Small intestine (tissue), 7 donors: Measurements from ENCODE around the gene RICTOR. TPM values are rescaled to one million over a fixed set of nuclear protein-coding genes. Genes with fewer than 3 reads are reported as not detected.

Experiments
- DNase-seq, 2 donors: peaks; one replicate each; pipeline versions ENCODE4 v3.0.0 to v3.0.0-alpha.2; 2013
- FAIRE-seq: peaks from 2 replicates; lab custom pipeline; 2012; peaks lifted over from hg19 to GRCh38; lab: Jason Lieb, UNC
- H3K27ac ChIP-seq, 3 donors: one replicate each; pipeline ENCODE4 v1.5.1; 2013; ENCODE audit warnings: low read length in 2 of 3, mild to moderate bottlenecking in 2 of 3, control low read depth in 1 of 3, inconsistent platforms in 1 of 3, low read depth in 1 of 3, moderate library complexity in 1 of 3
- H3K27me3 ChIP-seq, 3 donors: one replicate each; pipeline ENCODE4 v1.6.1; 2013; ENCODE audit warnings: low read length in 3 of 3, inconsistent platforms in 1 of 3; ENCODE audit not compliant: control insufficient read depth in 3 of 3, insufficient read depth in 3 of 3
- H3K36me3 ChIP-seq, 3 donors: one replicate each; pipeline ENCODE4 v1.6.1; 2013; ENCODE audit warnings: low read length in 3 of 3, inconsistent platforms in 1 of 3, low read depth in 1 of 3, mild to moderate bottlenecking in 1 of 3, moderate library complexity in 1 of 3; ENCODE audit not compliant: control insufficient read depth in 3 of 3, insufficient read depth in 2 of 3
- H3K4me1 ChIP-seq, 3 donors: one replicate each; pipeline ENCODE4 v1.6.1; 2013; ENCODE audit warnings: low read length in 2 of 3, inconsistent platforms in 1 of 3, low read depth in 1 of 3, mild to moderate bottlenecking in 1 of 3, moderate library complexity in 1 of 3; ENCODE audit not compliant: control insufficient read depth in 3 of 3, insufficient read depth in 2 of 3
- H3K4me3 ChIP-seq, 3 donors: one replicate each; pipeline ENCODE4 v1.5.1; 2013; ENCODE audit warnings: low read length in 3 of 3, control low read depth in 1 of 3, inconsistent platforms in 1 of 3, low read depth in 1 of 3, mild to moderate bottlenecking in 1 of 3, moderate library complexity in 1 of 3
- H3K9me3 ChIP-seq, 2 donors: one replicate each; pipeline ENCODE4 v1.6.1; 2013; ENCODE audit warnings: low read depth in 1 of 2, low read length in 1 of 2; ENCODE audit not compliant: control insufficient read depth in 2 of 2, insufficient read depth in 1 of 2
- whole genome bisulfite sequencing, 3 donors: extraction: QIAGEN DNeasy Blood & Tissue Kit; methylation state at CpG; one replicate each; pipeline ENCODE4 v1.1.7; 2013; 5-methylcytosine and 5-hydroxymethylcytosine counted together
- polyA plus RNA-seq, 4 donors: library from polyadenylated mRNA; stranded (reverse) in 3 of 4; unstranded in 1 of 4; fragments of 200-250 nt in 3 of 4; fragments of 120-200 nt in 1 of 4; gene quantifications; one replicate each; pipeline versions ENCODE4 v1.2.1 to v1.2.3, GENCODE V29; 2013
- donor health status: healthy with polysubstance abuse.
- donor health status: control.
- donor health status: control.
- donor health status: Bipolar disorder and iron deficiency.
- donor health status: healthy.

RICTOR gene
- polyA plus RNA-seq, 4 donors: 2.4 to 20.2 (median 3.3) TPM

DNA sequence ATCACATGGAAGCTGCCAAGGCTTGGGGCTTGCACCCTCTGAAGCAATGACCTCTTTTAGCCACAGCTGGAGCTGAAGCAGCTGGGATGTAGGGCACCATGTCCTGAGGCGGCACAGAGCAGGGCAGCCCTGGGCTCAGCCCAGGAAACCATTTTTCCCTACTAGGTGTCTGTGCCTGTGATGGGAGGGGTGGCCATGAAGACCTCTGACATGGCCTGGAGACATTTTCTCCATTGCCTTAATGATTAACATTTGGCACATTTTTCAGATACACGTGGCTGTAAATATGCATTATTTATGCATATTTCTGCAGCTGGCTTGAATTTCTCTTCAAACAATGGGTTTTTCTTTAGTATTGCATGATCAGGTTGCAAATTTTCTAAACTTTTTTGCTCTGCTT is 146.7 kb downstream of the RICTOR start:
- H3K9me3 ChIP-seq: no peaks in the 10 kb centered on the region
- no peaks in the 10 kb centered on the region for H3K4me1 ChIP-seq
- peaks cover 0 to 3% (median 0%) of the 10 kb centered on the region in 3 donors for H3K36me3 ChIP-seq
- H3K27ac ChIP-seq: no peak overlapping the region
- peaks cover 0 to 4% (median 0%) of the 10 kb centered on the region in 3 donors for H3K27me3 ChIP-seq
- WGBS, 3 donors: 74 to 91% (median 82%) methylated on average over 2 of the region's 2 CpGs
- H3K4me3 ChIP-seq: no peak overlapping the region
- no peak for FAIRE-seq
- no peak for DNase-seq

DNA sequence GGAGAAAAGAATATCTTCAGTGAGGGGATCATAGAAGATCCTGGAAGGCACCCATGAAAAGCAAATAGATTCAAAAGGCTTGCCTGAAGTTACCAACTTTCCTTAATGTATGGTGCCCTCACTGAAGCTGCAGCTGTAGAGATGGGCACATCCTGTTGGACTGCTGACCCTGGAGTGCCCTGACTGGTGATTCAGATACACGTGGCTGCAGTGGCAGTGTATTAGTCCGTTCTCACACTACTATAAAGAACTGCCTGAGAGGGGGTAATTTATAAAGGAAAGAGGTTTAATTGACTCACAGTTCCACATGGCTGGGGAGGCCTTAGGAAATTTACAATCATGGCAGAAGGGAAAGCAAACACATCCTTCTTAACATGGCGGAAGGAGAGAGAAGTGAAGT is 148.1 kb downstream of the RICTOR start:
- H3K27me3 ChIP-seq: peaks cover 0 to 4% (median 0%) of the 10 kb centered on the region in 3 donors
- peaks cover 0 to 3% (median 0%) of the 10 kb centered on the region in 3 donors for H3K36me3 ChIP-seq
- no peaks in the 10 kb centered on the region for H3K9me3 ChIP-seq
- H3K4me1 ChIP-seq: no peaks in the 10 kb centered on the region
- no peak overlapping the region for H3K4me3 ChIP-seq
- no peak for FAIRE-seq
- 56 to 79% (median 67%) methylated on average over 3 of the region's 3 CpGs for WGBS, 3 donors
- no peak overlapping the region for H3K27ac ChIP-seq
- no peak for DNase-seq

DNA sequence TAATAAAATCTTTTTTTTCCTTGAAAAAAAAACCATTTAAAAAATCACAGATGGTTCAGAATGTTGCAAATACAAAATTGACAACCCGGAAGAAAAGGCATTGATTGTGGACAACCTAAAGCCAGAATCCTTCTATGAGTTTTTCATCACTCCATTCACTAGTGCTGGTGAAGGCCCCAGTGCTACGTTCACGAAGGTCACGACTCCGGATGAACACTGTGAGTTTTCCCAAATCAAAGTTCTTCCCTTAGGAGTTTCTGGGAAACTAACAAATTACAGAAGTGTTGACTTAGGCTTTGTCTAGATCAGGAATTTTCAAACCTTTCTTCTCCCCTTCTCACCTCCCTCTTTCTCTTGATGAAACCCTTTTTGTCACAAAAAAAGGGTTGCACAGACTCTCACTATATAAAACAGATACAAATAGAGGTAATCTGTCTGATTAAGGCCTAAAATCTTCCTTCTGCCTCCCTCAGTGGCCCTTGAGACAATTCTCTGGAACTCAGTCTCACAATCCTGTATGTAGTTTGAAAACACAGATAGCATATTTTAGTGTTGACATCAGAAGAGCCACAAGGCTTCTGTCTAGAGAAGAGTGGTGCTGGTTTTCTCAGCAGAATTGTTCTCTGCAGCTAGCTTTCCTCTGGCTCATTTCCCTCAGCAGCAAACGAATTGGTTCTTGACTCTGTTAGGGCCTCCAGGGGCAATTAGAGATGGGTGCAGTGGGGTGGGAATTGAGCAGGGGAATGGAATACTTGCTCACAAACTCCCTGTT is 148.9 kb downstream of the RICTOR start:
- H3K36me3 ChIP-seq: peaks cover 0 to 3% (median 0%) of the 10 kb centered on the region in 3 donors
- H3K4me3 ChIP-seq: no peak overlapping the region
- no peak for FAIRE-seq
- no peak for DNase-seq
- H3K27me3 ChIP-seq: peaks cover 0 to 4% (median 0%) of the 10 kb centered on the region in 3 donors
- no peak overlapping the region for H3K27ac ChIP-seq
- no peaks in the 10 kb centered on the region for H3K9me3 ChIP-seq
- no peaks in the 10 kb centered on the region for H3K4me1 ChIP-seq
- 76 to 81% (median 80%) methylated on average over 6 of the region's 6 CpGs for WGBS, 3 donors

DNA sequence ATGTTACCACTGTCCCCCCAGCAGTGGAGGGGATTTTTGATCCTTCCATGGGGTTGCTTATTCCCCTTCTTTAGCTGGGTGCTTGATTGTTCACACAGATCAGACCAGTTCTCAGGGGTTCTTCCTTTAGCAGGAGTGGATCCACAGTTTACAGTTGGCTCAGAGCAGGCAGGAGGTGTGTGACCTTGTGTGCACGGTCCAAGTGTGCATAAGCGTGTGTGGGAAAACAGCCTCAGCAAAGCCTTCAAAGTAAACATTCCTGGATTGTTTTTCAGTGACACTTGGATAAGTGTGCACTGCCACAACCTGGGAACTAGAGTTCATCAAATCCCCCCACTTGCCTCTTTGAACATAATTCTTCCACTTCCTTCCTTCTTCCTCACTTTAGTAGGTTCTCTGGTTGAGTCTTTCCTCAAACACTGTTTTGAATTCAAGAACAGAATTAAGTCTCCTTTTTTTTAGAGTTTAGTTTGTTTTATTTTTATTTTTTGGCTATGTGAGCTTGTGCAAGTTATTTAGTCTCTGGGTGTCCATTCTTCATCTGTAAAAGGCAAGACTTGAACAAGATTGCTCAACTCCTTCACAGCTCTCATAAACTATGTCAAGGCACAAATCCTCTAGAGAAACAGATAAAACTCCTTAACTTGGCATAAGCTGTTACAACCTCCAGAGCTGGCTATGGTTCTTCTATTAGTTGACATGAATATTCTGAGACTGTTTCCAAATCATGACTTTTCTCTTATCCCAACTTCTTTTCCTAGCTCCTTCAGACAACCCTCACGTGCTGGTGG is 150.3 kb downstream of the RICTOR start:
- FAIRE-seq (no peak), DNase-seq (no peak)
- Histone ChIP-seq H3K4me1 (no peaks in the 10 kb centered on the region), H3K9me3 (no peaks in the 10 kb centered on the region), H3K27me3 (peaks cover 0 to 4% (median 0%) of the 10 kb centered on the region in 3 donors), H3K27ac (no peak overlapping the region), H3K36me3 (peaks cover 0 to 3% (median 0%) of the 10 kb centered on the region in 3 donors), H3K4me3 (no peak overlapping the region)
- WGBS, 3 donors: 41 to 56% (median 54%) methylated on average over 3 of the region's 3 CpGs

DNA sequence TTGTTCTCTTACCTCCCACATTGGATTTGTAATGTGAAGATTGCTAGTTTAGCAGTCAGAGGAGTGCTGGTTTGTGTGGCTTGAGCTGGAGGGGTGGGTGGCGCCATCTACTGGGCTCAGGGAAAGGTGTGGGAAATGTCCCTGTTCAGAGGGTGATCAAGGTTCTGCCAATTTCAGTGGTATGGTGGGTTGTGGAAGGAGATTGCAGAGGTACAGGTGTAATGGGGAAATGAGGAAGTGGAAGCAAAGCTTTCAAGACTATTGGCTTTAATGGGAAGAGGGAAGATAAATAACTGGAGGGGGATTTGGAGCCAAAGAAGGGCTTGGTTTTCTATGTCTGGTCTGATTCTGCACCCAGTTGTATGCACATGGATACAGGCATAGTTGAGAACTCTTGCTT is 152.0 kb downstream of the RICTOR start:
- 3 to 15% (median 6%) methylated on average over 1 of the region's 1 CpG for WGBS, 3 donors
- H3K4me1 ChIP-seq: no peaks in the 10 kb centered on the region
- no peak overlapping the region for H3K27ac ChIP-seq
- no peak for FAIRE-seq
- peak; percentile 35 to 36 for DNase-seq
- peaks cover 0 to 3% (median 3%) of the 10 kb centered on the region in 3 donors for H3K36me3 ChIP-seq
- H3K9me3 ChIP-seq: no peaks in the 10 kb centered on the region
- peaks cover 0 to 4% (median 0%) of the 10 kb centered on the region in 3 donors for H3K27me3 ChIP-seq
- H3K4me3 ChIP-seq: no peak overlapping the region

DNA sequence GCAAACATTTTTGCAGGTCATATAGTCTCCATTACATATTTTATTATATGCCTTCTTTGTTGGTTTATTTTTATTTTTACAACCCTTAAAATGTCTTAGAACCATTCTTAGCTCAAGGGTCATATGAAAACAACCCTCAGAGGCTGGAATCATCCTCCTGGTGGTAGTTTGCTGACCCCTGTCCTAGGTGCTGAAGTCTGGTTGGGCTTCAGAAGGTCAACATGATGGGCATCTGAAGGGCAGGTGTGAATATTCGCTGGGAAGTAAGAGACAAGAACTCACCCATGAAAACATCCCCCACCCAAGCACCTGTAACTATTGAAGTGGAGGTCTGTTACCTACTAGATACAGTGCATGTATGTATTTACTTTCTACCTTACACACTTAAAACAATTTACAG is 153.0 kb downstream of the RICTOR start:
- DNase-seq: no peak
- 63 to 74% (median 69%) methylated on average over 1 of the region's 1 CpG for WGBS, 3 donors
- no peak overlapping the region for H3K27ac ChIP-seq
- H3K9me3 ChIP-seq: no peaks in the 10 kb centered on the region
- H3K27me3 ChIP-seq: peaks cover 0 to 4% (median 0%) of the 10 kb centered on the region in 3 donors
- FAIRE-seq: no peak
- H3K4me3 ChIP-seq: no peak overlapping the region
- H3K36me3 ChIP-seq: peaks cover 0 to 3% (median 2%) of the 10 kb centered on the region in 3 donors
- no peaks in the 10 kb centered on the region for H3K4me1 ChIP-seq

DNA sequence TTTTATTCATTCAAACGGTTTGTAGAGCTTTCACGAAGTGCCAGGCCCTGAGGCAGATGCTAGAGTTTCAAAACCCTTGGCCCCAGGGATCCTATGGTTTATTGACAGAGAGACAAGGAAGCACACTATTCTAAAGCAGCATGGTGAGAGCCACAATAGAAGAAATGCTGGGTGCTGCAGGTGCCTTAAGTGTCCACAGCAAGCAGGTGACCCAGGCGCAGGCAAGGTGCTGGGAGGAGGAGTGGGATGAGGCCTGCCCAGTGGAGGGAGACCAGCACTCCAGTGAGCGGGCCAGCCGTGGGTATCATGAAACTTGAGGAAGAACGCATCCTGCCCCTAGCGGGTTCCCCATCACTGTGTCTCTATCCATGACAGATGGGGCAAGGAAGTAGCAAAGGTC is 157.4 kb downstream of the RICTOR start:
- Histone ChIP-seq H3K4me1 (no peaks in the 10 kb centered on the region), H3K9me3 (no peaks in the 10 kb centered on the region), H3K36me3 (peaks cover 0 to 3% (median 0%) of the 10 kb centered on the region in 3 donors), H3K27ac (no peak overlapping the region), H3K27me3 (peaks cover 0 to 2% (median 0%) of the 10 kb centered on the region in 3 donors), H3K4me3 (no peak overlapping the region)
- no peak for FAIRE-seq
- WGBS, 3 donors: 77 to 80% (median 80%) methylated on average over 7 of the region's 7 CpGs
- DNase-seq: no peak

DNA sequence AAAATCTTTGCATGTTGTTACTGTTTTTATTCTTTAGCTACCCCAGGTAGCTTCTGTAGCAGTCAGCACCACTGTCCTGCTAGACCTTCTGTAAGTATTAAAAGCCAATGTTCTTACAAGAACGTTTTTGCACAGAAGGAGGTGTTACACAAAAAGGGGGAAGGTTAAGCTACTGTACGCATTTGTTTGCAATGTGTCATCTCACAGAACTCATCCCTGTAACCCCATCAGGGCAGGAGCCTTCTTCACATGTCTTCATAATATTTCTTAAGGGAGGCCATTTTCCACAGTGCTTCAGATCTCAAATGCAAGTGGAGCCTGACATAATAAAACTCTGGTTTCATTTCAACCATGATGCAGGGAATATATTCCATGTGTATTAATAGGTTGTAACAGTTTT is 160.5 kb downstream of the RICTOR start:
- no peaks in the 10 kb centered on the region for H3K4me1 ChIP-seq
- H3K27me3 ChIP-seq: peaks cover 0 to 2% (median 0%) of the 10 kb centered on the region in 3 donors
- H3K27ac ChIP-seq: no peak overlapping the region
- DNase-seq (no peak), FAIRE-seq (no peak)
- H3K36me3 ChIP-seq: peaks cover 0 to 3% (median 0%) of the 10 kb centered on the region in 3 donors
- WGBS, 3 donors: 67 to 80% (median 68%) methylated on average over 2 of the region's 2 CpGs
- peaks cover 0 to 2% of the 10 kb centered on the region in 2 donors for H3K9me3 ChIP-seq
- H3K4me3 ChIP-seq: no peak overlapping the region
